ENCODE data around the gene CDKL5. TPM values are rescaled to one million over a fixed set of nuclear protein-coding genes. Genes with fewer than 3 reads are reported as not detected.

The CDKL5 gene
- total and polyA plus RNA-seq, 4 donors = 10.6 to 27.7 (median 15.3) TPM

GRCh38 chrX:18491587-18492340 lies 66.4 kb downstream of the CDKL5 start:
- no peaks in the 10 kb centered on the region for H3K4me1 ChIP-seq (ENCODE audit: control insufficient read depth, insufficient read depth, low read length)
- no peak for DNase-seq (ENCODE audit: low read depth in 4 of 6, low spot score in 6 of 6)
- no peaks in the 10 kb centered on the region for H3K27me3 ChIP-seq (ENCODE audit: control insufficient read depth, insufficient read depth, low read length)
- no peak overlapping the region for H3K4me3 ChIP-seq (ENCODE audit: low read depth, low read length)
- H3K9me3 ChIP-seq (ENCODE audit: control insufficient read depth, insufficient read depth, low read length) = no peaks in the 10 kb centered on the region
- no peaks in the 10 kb centered on the region for H3K36me3 ChIP-seq (ENCODE audit: control insufficient read depth, insufficient read depth, low read length)
- no peak overlapping the region for H3K27ac ChIP-seq (ENCODE audit: low read depth, low read length)
- WGBS (ENCODE audit: insufficient coverage) = no CpG with 5 or more reads among the region's 4 CpGs

DNA sequence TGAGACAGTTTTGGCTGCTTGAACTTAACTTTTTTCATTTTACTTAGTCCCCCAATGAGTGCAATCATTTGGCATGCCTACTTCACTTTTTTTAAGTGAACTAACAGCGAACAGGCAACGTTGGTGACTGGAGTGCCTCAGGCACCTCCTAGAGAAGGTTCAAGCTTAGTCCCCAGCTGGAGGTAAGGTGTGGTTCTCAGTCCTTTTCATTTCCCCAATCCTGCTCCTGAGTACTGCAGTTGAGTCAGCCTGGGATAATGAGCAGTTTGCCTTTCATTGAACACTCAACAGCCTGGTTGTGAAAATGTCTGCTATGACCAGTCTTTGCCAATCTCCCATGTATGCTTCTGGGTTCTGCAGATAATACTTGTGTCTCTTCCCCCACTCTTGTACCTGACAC lies 109.5 kb downstream of the CDKL5 start:
- Histone ChIP-seq H3K9me3 (ENCODE audit: control insufficient read depth, insufficient read depth, low read length) (no peaks in the 10 kb centered on the region), H3K4me1 (ENCODE audit: control insufficient read depth, insufficient read depth, low read length) (no peaks in the 10 kb centered on the region), H3K4me3 (ENCODE audit: low read depth, low read length) (no peak overlapping the region), H3K27ac (ENCODE audit: low read depth, low read length) (no peak overlapping the region), H3K27me3 (ENCODE audit: control insufficient read depth, insufficient read depth, low read length) (peaks cover 2% of the 10 kb centered on the region), H3K36me3 (ENCODE audit: control insufficient read depth, insufficient read depth, low read length) (no peaks in the 10 kb centered on the region)
- DNase-seq (ENCODE audit: low read depth in 4 of 6, low spot score in 6 of 6) = no peak
- 74% methylated on average over 2 of the region's 2 CpGs for WGBS (ENCODE audit: insufficient coverage)

GRCh38 chrX:18537068-18537467 lies 111.7 kb downstream of the CDKL5 start:
- WGBS (ENCODE audit: insufficient coverage) = no CpG with 5 or more reads among the region's 2 CpGs

GRCh38 chrX:18537524-18537923 lies 112.1 kb downstream of the CDKL5 start:
- Histone ChIP-seq H3K27me3 (ENCODE audit: control insufficient read depth, insufficient read depth, low read length) (peaks cover 2% of the 10 kb centered on the region), H3K36me3 (ENCODE audit: control insufficient read depth, insufficient read depth, low read length) (no peaks in the 10 kb centered on the region), H3K27ac (ENCODE audit: low read depth, low read length) (no peak overlapping the region), H3K4me3 (ENCODE audit: low read depth, low read length) (no peak overlapping the region), H3K4me1 (ENCODE audit: control insufficient read depth, insufficient read depth, low read length) (no peaks in the 10 kb centered on the region), H3K9me3 (ENCODE audit: control insufficient read depth, insufficient read depth, low read length) (no peaks in the 10 kb centered on the region)
- WGBS (ENCODE audit: insufficient coverage) = no CpG with 5 or more reads among the region's 1 CpG
- no peak for DNase-seq (ENCODE audit: low read depth in 4 of 6, low spot score in 6 of 6)

More at GRCh38 chrX:18537068-18537467, 111.7 kb downstream of the CDKL5 start:
- Histone ChIP-seq H3K9me3 (ENCODE audit: control insufficient read depth, insufficient read depth, low read length) (no peaks in the 10 kb centered on the region), H3K27ac (ENCODE audit: low read depth, low read length) (no peak overlapping the region), H3K27me3 (ENCODE audit: control insufficient read depth, insufficient read depth, low read length) (peaks cover 2% of the 10 kb centered on the region), H3K36me3 (ENCODE audit: control insufficient read depth, insufficient read depth, low read length) (no peaks in the 10 kb centered on the region), H3K4me1 (ENCODE audit: control insufficient read depth, insufficient read depth, low read length) (no peaks in the 10 kb centered on the region), H3K4me3 (ENCODE audit: low read depth, low read length) (no peak overlapping the region)
- DNase-seq (ENCODE audit: low read depth in 4 of 6, low spot score in 6 of 6) = no peak

DNA sequence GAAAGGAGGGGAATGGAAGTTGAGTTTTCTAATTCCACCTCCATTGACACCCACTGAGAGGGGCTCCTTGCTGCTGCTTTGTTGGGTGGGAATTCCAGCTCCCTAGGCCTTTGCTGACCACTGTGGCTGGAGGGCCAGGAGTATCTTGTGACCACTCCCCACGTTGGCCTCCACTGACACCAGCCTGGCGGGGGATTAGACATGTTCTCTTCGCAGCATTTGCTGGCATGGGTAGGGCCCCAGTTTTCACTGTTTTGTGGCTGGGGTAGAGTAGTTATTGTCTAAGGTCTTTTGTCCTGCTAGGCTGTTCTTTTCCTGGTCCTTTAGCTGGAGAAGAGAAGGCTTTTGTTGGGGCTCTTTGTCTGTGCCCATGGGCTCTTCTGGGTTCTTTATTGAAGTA lies 116.7 kb downstream of the CDKL5 start:
- no peak overlapping the region for H3K27ac ChIP-seq (ENCODE audit: low read depth, low read length)
- no peaks in the 10 kb centered on the region for H3K4me1 ChIP-seq (ENCODE audit: control insufficient read depth, insufficient read depth, low read length)
- no peaks in the 10 kb centered on the region for H3K9me3 ChIP-seq (ENCODE audit: control insufficient read depth, insufficient read depth, low read length)
- H3K36me3 ChIP-seq (ENCODE audit: control insufficient read depth, insufficient read depth, low read length) = no peaks in the 10 kb centered on the region
- 73% methylated on average over 3 of the region's 3 CpGs for WGBS (ENCODE audit: insufficient coverage)
- no peak for DNase-seq (ENCODE audit: low read depth in 4 of 6, low spot score in 6 of 6)
- no peaks in the 10 kb centered on the region for H3K27me3 ChIP-seq (ENCODE audit: control insufficient read depth, insufficient read depth, low read length)
- H3K4me3 ChIP-seq (ENCODE audit: low read depth, low read length) = no peak overlapping the region

DNA sequence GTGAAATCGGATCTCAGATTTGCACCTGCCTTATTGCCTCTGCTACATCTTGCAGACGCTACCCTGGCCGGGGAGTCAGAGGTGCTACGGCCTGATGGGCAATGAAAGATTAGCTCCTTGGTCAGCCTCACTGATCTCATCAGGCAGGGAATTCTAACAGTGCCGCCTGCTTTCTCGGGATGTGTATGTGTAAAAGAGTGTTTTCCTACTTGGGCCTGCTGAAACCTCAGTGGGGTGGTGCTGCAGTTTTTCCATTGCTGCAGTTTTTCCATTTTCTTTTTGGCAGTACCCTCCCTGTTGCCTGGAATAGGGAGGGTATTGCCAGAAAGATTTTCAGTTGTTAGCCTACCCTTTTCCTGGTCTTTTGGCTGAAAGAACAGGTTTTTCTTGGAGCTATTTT lies 117.5 kb downstream of the CDKL5 start:
- WGBS (ENCODE audit: insufficient coverage) = 71% methylated on average over 6 of the region's 6 CpGs
- no peaks in the 10 kb centered on the region for H3K4me1 ChIP-seq (ENCODE audit: control insufficient read depth, insufficient read depth, low read length)
- H3K27ac ChIP-seq (ENCODE audit: low read depth, low read length) = no peak overlapping the region
- no peaks in the 10 kb centered on the region for H3K9me3 ChIP-seq (ENCODE audit: control insufficient read depth, insufficient read depth, low read length)
- DNase-seq (ENCODE audit: low read depth in 4 of 6, low spot score in 6 of 6) = no peak
- no peaks in the 10 kb centered on the region for H3K36me3 ChIP-seq (ENCODE audit: control insufficient read depth, insufficient read depth, low read length)
- no peaks in the 10 kb centered on the region for H3K27me3 ChIP-seq (ENCODE audit: control insufficient read depth, insufficient read depth, low read length)
- H3K4me3 ChIP-seq (ENCODE audit: low read depth, low read length) = no peak overlapping the region

DNA sequence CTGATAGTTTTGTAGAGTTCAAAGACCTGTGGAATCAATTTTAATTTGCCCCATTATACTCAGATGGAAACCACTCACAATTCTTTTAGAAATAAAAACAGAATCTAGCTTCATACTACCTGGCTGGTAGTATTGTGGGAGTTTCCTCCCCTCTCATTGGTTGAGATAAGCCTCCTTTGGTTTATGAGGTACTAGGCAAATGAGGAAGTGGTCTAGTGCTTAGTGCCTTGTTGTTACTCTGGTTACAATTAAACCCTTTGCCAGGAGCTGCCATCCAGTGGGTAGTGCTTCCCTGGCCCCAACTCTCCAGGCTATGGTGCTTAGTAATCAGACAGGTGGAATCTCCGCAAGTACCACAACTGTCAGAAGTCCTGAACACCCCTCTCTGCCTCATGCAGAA lies 118.3 kb downstream of the CDKL5 start:
- Histone ChIP-seq H3K9me3 (ENCODE audit: control insufficient read depth, insufficient read depth, low read length) (no peaks in the 10 kb centered on the region), H3K27ac (ENCODE audit: low read depth, low read length) (no peak overlapping the region), H3K4me3 (ENCODE audit: low read depth, low read length) (no peak overlapping the region), H3K36me3 (ENCODE audit: control insufficient read depth, insufficient read depth, low read length) (no peaks in the 10 kb centered on the region), H3K4me1 (ENCODE audit: control insufficient read depth, insufficient read depth, low read length) (no peaks in the 10 kb centered on the region), H3K27me3 (ENCODE audit: control insufficient read depth, insufficient read depth, low read length) (no peaks in the 10 kb centered on the region)
- no CpG with 5 or more reads among the region's 1 CpG for WGBS (ENCODE audit: insufficient coverage)
- no peak for DNase-seq (ENCODE audit: low read depth in 4 of 6, low spot score in 6 of 6)

DNA sequence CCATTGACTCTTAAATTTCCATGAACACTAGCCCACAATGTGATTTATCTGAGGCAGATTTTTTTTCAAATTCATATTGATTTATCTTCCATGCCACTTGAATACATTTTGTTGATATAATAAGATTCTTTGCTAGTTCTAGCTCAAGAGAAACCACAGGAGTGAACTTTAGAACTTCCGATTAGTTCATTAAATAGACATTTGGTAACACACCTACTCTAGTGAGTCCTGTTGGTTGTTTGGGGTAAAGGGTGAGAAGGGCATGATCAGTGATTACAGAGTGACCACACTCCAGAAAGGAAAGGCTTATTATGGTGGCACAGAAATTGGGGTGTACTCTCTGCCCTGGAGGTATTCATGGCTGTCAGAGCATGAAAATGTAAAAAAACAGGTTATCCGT lies 120.4 kb downstream of the CDKL5 start:
- no peaks in the 10 kb centered on the region for H3K27me3 ChIP-seq (ENCODE audit: control insufficient read depth, insufficient read depth, low read length)
- no peaks in the 10 kb centered on the region for H3K9me3 ChIP-seq (ENCODE audit: control insufficient read depth, insufficient read depth, low read length)
- H3K4me3 ChIP-seq (ENCODE audit: low read depth, low read length) = no peak overlapping the region
- H3K4me1 ChIP-seq (ENCODE audit: control insufficient read depth, insufficient read depth, low read length) = no peaks in the 10 kb centered on the region
- WGBS (ENCODE audit: insufficient coverage) = no CpG with 5 or more reads among the region's 2 CpGs
- no peak for DNase-seq (ENCODE audit: low read depth in 4 of 6, low spot score in 6 of 6)
- no peak overlapping the region for H3K27ac ChIP-seq (ENCODE audit: low read depth, low read length)
- no peaks in the 10 kb centered on the region for H3K36me3 ChIP-seq (ENCODE audit: control insufficient read depth, insufficient read depth, low read length)

DNA sequence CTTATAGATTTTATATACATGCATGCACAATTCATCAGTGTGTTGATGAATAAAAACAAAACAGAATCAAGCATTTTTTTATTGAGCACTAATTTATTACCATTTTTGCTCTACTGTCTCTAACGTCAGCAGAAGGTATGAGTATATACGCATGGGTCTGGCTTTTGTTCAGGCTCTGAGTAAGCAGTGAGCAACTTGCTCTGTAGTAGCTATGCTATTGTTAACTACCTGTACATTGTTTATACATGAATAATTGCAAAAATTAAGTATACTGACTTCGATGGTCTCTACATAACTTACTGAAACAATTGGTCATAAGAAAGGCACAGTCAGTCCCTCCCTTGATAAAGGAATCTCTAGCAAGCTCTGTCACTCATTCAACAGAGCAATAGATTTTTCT lies 123.6 kb downstream of the CDKL5 start:
- H3K27me3 ChIP-seq (ENCODE audit: control insufficient read depth, insufficient read depth, low read length) = no peaks in the 10 kb centered on the region
- DNase-seq (ENCODE audit: low read depth in 4 of 6, low spot score in 6 of 6) = no peak
- WGBS (ENCODE audit: insufficient coverage) = no CpG with 5 or more reads among the region's 3 CpGs

GRCh38 chrX:18549643-18550042 lies 124.2 kb downstream of the CDKL5 start:
- WGBS (ENCODE audit: insufficient coverage) = no CpG with 5 or more reads among the region's 1 CpG
- no peak for DNase-seq (ENCODE audit: low read depth in 4 of 6, low spot score in 6 of 6)

More for the DNA sequence above, 123.6 kb downstream of the CDKL5 start:
- Histone ChIP-seq H3K4me3 (ENCODE audit: low read depth, low read length) (no peak overlapping the region), H3K9me3 (ENCODE audit: control insufficient read depth, insufficient read depth, low read length) (no peaks in the 10 kb centered on the region), H3K36me3 (ENCODE audit: control insufficient read depth, insufficient read depth, low read length) (no peaks in the 10 kb centered on the region), H3K4me1 (ENCODE audit: control insufficient read depth, insufficient read depth, low read length) (no peaks in the 10 kb centered on the region), H3K27ac (ENCODE audit: low read depth, low read length) (no peak overlapping the region)

More at GRCh38 chrX:18549643-18550042, 124.2 kb downstream of the CDKL5 start:
- no peaks in the 10 kb centered on the region for H3K4me1 ChIP-seq (ENCODE audit: control insufficient read depth, insufficient read depth, low read length)
- H3K36me3 ChIP-seq (ENCODE audit: control insufficient read depth, insufficient read depth, low read length) = no peaks in the 10 kb centered on the region
- H3K4me3 ChIP-seq (ENCODE audit: low read depth, low read length) = no peak overlapping the region
- H3K9me3 ChIP-seq (ENCODE audit: control insufficient read depth, insufficient read depth, low read length) = no peaks in the 10 kb centered on the region
- no peak overlapping the region for H3K27ac ChIP-seq (ENCODE audit: low read depth, low read length)
- H3K27me3 ChIP-seq (ENCODE audit: control insufficient read depth, insufficient read depth, low read length) = no peaks in the 10 kb centered on the region
